Activated CD4-positive, alpha-beta T cell treated with anti-CD3 and anti-CD28 coated beads for 4 hours (primary cell): ENCODE results near the gene SLC9A7.

Experiments used
- DNase-seq, 2 donors: peaks; one replicate each; pipeline ENCODE4 v3.0.0-alpha.2; 2020

The SLC9A7 gene

DNA sequence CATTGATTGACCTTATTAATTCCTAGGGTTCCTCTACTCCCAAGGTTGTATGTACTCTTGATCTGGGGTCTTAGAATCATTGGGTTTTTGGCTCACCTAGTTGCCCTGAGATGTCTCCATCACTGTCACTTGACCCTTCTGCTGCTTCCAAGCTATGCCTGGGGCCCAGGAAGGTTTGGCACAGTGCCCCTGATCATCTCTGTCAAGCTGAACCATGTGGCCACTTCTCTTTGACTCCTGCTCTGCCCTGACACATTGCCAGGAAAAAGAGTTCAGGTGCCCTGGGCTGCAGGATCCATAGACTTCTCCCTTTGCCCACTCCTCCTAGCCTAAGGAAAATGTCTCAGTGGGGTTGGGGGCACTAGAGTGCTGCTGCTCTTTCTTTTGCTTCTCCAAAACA lies 189.3 kb downstream of the SLC9A7 start:
- DNase-seq, result no peak

DNA sequence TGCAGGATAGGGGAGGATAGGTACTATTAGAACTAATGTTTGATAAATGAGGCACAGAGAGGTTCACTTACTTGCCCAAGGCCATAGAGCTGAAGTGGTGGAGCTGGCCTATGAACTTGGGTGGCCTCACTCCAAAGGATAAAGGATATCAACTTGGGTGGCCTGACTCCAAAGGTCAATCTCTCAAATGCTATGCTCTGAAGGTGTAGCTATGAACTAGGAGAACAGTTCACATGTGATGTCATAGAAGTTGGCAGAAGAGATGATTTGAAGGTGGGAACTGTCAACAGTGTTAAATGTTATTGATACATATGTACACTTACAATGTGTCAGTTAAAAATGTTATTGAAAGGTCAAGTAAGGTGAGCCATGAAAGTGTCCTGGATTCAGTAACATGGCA lies 191.5 kb downstream of the SLC9A7 start:
- no peak for DNase-seq

DNA sequence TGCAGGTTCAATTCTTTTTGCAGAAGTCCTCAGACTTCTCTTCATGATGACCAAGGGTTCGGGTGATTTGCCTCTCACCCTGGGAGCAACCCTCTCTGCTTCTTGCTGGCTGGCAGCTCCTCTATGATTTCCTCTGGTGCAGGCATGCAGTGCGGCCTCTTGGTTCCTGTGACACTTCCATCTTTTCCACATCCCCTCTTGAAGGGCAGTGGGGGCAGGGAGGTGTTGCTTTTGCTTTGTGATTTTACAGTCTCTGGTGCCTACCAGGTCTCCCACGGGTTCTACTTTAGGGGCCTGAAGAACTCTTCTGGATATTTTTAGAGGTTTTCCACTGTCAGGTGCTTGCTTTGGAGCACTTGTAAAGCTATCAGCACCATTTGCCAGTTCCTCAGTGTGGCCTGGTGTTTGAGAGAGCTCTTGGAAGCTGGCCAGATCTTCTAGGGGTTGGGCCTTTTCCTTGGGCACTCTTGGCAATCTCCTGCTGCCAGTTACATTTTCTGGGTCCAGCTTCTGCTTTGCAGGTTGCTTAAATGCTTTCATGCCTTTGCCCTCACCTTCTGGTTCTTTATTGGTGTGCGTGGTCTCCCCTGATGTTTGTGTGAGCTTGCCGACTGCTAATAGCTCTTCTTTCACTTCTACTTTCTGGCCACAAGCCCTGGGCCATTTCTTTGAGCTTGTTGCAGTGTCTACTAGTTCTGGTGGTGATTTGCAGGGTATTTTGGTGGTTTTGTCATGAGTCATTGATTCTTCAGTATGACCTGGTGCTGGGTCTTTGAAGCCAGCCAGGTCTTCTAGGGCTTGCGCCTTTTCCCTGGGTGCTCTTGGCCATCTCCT lies 196.9 kb downstream of the SLC9A7 start:
- no peak for DNase-seq

DNA sequence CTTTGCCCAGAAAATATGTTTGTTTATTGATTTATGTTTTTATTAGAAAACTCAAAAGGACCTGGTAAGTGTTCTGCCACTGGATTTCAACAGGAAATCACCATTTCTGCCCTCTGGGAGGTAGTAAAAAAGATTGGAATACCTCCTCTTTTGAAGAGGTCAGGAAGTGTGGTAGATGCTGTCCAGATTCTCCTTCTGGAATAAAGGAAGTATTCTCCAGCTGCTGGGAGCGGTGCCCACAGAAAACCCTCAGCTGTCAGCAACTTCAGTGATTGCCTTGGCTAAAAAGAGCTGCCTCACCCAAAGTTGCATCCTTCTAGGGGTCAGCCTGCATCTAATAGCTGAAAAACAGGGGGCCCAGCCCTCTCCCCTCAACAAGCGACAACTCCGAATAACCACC lies 199.9 kb downstream of the SLC9A7 start:
- no peak for DNase-seq

DNA sequence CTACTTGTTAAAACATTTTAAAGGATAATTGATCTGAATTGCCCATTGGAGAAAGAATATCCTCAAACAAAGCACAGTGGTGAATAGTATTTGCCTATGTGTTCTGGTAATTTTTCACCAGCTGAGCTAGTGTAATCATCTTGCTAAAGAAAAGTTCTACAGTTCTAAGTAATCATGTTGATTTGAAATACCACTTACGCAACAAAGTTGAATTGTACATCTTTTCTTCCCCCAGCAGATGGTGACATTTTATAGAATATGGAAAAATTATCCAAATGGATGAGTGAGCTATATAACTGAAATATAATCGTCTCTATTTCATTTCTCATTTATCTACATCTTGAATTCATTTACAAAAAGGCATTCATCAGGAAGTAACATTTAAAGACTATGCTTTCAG lies 204.0 kb downstream of the SLC9A7 start:
- no peak for DNase-seq

DNA sequence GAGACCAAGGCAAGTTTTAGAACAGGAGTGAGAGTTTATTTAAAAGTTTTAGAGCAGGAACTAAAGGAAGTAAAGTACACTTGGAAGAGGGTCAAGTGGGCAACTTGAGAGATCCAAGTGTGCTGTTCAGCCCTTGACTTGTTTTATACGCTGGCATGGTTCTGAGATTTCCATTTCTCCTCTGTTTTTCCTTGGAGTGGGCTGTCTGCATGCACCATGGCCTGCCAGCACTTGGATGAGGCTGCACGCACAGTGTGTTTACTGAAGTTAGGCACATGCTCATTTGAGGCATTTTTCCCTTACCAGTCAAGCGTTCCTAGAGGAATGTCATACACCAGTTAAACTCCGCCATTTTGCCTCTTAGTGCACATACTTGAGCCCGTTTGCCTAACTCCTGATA lies 205.0 kb downstream of the SLC9A7 start:
- no peak for DNase-seq

DNA sequence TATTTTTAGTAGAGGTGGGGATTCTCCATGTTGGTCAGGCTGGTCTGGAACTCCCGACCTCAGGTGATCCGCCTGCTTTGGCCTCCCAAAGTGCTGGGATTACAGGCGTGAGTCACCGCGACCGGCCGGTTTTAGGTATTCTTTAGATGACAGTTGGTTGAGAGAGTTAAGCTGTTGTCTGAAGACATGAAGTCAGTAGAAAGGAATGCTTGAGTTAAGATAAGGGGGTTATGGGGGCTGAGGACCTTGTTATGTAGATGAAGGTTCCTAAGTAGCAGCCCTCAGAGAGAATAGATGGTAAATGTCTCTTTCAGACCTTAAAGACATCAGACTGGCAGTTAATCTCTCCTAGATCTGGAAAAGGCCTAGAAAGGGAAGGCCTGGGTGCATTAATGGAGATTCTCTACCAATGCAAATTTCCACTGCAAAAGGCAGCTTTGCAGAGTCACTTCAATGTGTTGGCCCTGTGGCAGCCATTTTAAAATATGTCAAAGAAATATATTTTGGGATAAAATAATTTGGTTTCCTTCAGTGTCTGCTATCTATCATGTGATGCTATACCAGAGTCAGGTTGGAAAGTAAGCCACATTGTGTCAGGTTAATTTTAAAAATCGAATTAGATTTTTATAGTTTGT lies 207.3 kb downstream of the SLC9A7 start:
- no peak for DNase-seq

DNA sequence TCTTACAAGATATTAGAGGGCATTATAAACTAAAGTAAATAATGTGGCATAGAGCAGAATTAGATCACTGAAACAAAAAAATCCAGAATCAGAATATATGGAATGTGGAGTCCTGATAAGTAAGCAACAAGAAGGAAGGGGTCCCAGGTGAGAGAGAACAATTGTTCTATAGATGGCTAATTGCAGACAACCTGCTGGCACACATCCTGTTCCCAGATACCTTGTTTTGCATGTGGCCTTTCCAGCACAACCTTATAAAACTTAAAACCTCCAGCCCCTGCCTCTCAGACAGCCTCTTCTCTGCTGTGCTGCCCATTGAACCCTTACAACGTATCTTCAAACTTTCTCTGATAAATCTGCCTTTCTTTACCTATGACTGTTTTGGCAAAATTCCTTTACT lies 209.0 kb downstream of the SLC9A7 start:
- no peak for DNase-seq
